ENCODE results near the gene TRAF3IP1.

TRAF3IP1 gene

GRCh38 chr2:238430781-238431180, 110.5 kb downstream of the TRAF3IP1 start:
- Histone ChIP-seq H2AFZ (ENCODE audit: low read depth, low read length) (no peak overlapping the region), H3K27ac (ENCODE audit: low read length) (no peak overlapping the region), H3K4me1 (ENCODE audit: low read length) (peaks cover 8% of the 10 kb centered on the region; the same call in 1 of the 2 replicates), H3K9ac (ENCODE audit: low read length) (no peak overlapping the region), H3K27me3 (ENCODE audit: low read depth, low read length) (no peaks in the 10 kb centered on the region), H3K4me2 (ENCODE audit: low read length) (no peak overlapping the region), H3K79me2 (ENCODE audit: low read length) (peaks cover 63% of the 10 kb centered on the region), H4K20me1 (ENCODE audit: insufficient read depth, low read length) (peaks cover 3% of the 10 kb centered on the region; the same call in 1 of the 2 replicates), H3K4me3 (ENCODE audit: low read length) (no peak overlapping the region), H3K36me3 (replicated peaks; ENCODE audit: low read depth, low read length) (peaks cover 10% of the 10 kb centered on the region), H3K9me3 (ENCODE audit: insufficient read depth, low read length) (no peaks in the 10 kb centered on the region)
- no peak for TF ChIP-seq EZH2phosphoT487 (IDR thresholded peaks at IDR 0.05; ENCODE audit: low read depth)
- no peak for TF ChIP-seq CTCF (IDR thresholded peaks at IDR 0.05; ENCODE audit: low read depth, low read length)

DNA sequence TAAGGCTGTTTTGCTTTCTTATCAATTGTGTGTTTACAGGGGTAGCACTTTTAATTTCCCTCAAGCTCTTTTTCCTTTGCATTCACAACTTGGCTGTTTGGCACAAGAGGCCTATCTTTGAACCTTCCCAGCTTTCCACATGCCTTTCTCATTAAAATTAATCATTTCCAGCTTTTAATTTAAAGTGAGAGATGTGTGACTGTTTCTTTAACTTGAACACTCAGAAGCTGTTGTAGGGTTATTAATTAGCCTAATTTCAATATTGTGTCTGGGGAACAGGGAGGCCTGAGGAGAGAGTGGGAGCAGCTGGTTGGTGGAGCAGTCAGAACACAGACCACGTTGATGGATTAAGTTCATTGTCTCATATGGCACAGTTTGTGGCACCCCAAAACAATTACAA, 111.1 kb downstream of the TRAF3IP1 start:
- Histone ChIP-seq H3K4me2 (ENCODE audit: low read length) (no peak overlapping the region), H3K36me3 (replicated peaks; ENCODE audit: low read depth, low read length) (peaks cover 10% of the 10 kb centered on the region), H3K79me2 (ENCODE audit: low read length) (peaks cover 63% of the 10 kb centered on the region), H2AFZ (ENCODE audit: low read depth, low read length) (no peak overlapping the region), H4K20me1 (ENCODE audit: insufficient read depth, low read length) (peaks cover 3% of the 10 kb centered on the region; the same call in 1 of the 2 replicates), H3K4me1 (ENCODE audit: low read length) (peaks cover 5% of the 10 kb centered on the region; the same call in 1 of the 2 replicates), H3K27ac (ENCODE audit: low read length) (no peak overlapping the region), H3K9me3 (ENCODE audit: insufficient read depth, low read length) (no peaks in the 10 kb centered on the region), H3K27me3 (ENCODE audit: low read depth, low read length) (no peaks in the 10 kb centered on the region), H3K9ac (ENCODE audit: low read length) (no peak overlapping the region), H3K4me3 (ENCODE audit: low read length) (no peak overlapping the region)
- TF ChIP-seq EZH2phosphoT487 (IDR thresholded peaks at IDR 0.05; ENCODE audit: low read depth) (no peak), CTCF (IDR thresholded peaks at IDR 0.05; ENCODE audit: low read depth, low read length) (no peak)

DNA sequence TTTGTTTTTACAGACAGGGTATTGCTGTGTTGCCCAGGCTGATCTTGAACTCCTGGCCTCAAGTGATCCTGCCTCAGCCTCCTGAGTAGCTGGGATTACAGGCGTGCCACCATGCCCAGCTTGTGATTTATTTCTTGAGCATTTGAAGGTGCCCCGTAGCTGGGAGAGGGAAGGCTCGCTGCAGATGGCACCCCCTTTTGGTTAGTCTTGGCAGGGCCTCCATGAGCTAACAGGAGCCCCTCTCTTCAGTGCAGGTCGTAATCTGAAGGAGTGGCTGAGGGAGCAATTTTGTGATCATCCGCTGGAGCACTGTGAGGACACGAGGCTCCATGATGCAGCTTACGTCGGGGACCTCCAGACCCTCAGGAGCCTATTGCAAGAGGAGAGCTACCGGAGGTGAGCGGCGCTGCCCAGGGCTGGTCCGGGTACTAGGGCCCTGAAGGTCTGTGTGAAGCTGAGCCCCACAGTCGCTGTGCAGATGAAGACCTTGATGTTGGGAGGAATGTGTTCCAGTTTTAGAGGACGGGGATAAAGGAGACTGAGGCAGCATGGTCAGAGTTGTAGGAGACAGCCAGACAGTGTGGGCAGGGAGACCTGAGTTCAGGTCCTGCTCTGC, 113.1 kb downstream of the TRAF3IP1 start:
- Histone ChIP-seq H3K9me3 (ENCODE audit: insufficient read depth, low read length) (no peaks in the 10 kb centered on the region), H2AFZ (ENCODE audit: low read depth, low read length) (no peak overlapping the region), H3K9ac (ENCODE audit: low read length) (no peak overlapping the region), H3K4me3 (ENCODE audit: low read length) (no peak overlapping the region), H4K20me1 (ENCODE audit: insufficient read depth, low read length) (peaks cover 3% of the 10 kb centered on the region; the same call in 1 of the 2 replicates), H3K4me1 (ENCODE audit: low read length) (no peaks in the 10 kb centered on the region), H3K79me2 (ENCODE audit: low read length) (peaks cover 47% of the 10 kb centered on the region), H3K27ac (ENCODE audit: low read length) (no peak overlapping the region), H3K36me3 (replicated peaks; ENCODE audit: low read depth, low read length) (peaks cover 13% of the 10 kb centered on the region), H3K4me2 (ENCODE audit: low read length) (no peak overlapping the region), H3K27me3 (ENCODE audit: low read depth, low read length) (no peaks in the 10 kb centered on the region)
- TF ChIP-seq CTCF (IDR thresholded peaks at IDR 0.05; ENCODE audit: low read depth, low read length) = no peak
- TF ChIP-seq EZH2phosphoT487 (IDR thresholded peaks at IDR 0.05; ENCODE audit: low read depth) = no peak

DNA sequence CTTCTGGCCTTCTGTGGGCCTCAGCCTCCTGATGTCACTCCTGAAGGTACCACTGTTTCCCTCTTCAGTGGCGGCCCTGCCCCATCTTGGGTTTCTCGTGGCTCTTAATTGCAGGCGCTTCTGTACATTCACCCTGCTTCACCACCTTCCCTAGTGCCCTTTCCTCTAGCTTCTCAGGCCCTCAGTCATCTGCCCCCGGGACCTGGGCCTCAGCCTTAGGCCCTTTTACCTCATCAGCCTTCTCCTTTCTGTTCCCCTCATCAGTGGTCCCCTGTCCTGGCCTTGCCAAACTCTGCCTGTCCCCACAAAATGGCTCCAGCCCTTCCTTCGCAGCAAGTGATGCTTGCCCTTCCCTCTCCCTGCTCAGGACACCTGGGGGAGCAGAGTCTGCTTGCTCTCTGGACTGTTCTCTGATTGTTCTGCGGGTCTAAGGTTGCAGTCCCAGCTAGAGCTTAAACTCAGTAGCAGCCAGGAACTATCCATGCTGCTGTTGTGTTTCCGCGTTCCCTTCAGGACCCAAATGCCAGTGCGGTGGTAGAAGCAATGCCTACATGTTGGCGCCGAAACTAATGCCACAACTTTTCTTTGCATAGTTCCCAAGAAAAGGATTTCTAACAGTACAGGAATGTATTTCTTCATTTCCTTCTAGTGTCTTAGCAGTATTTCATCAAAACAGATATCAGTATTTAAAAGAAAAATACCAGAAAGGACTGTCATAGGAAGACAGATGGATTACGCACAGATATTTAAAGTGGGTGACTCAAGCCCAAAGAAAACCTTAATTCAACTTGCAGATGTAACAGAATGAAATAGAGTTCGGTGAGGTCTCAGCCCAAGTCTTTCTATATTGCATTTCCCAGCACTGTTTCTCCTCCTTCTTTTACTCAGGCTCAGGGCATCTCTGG, 113.9 kb downstream of the TRAF3IP1 start:
- Histone ChIP-seq H3K36me3 (replicated peaks; ENCODE audit: low read depth, low read length) (peaks cover 16% of the 10 kb centered on the region), H3K9ac (ENCODE audit: low read length) (no peak overlapping the region), H3K4me3 (ENCODE audit: low read length) (no peak overlapping the region), H2AFZ (ENCODE audit: low read depth, low read length) (no peak overlapping the region), H3K27ac (ENCODE audit: low read length) (no peak overlapping the region), H3K4me2 (ENCODE audit: low read length) (no peak overlapping the region), H4K20me1 (ENCODE audit: insufficient read depth, low read length) (peaks cover 3% of the 10 kb centered on the region; the same call in 1 of the 2 replicates), H3K79me2 (ENCODE audit: low read length) (peaks cover 42% of the 10 kb centered on the region), H3K4me1 (ENCODE audit: low read length) (no peaks in the 10 kb centered on the region), H3K9me3 (ENCODE audit: insufficient read depth, low read length) (no peaks in the 10 kb centered on the region), H3K27me3 (ENCODE audit: low read depth, low read length) (no peaks in the 10 kb centered on the region)
- TF ChIP-seq EZH2phosphoT487 (IDR thresholded peaks at IDR 0.05; ENCODE audit: low read depth) = no peak

All from OCI-LY3 (cell line).